ENCODE data around the gene TTC39C.
"Not testable (repeated sequence)": the region's sequence is repeated elsewhere in the genome, so short reads cannot be mapped to it uniquely, and the experiment has no call there.

The TTC39C gene

DNA sequence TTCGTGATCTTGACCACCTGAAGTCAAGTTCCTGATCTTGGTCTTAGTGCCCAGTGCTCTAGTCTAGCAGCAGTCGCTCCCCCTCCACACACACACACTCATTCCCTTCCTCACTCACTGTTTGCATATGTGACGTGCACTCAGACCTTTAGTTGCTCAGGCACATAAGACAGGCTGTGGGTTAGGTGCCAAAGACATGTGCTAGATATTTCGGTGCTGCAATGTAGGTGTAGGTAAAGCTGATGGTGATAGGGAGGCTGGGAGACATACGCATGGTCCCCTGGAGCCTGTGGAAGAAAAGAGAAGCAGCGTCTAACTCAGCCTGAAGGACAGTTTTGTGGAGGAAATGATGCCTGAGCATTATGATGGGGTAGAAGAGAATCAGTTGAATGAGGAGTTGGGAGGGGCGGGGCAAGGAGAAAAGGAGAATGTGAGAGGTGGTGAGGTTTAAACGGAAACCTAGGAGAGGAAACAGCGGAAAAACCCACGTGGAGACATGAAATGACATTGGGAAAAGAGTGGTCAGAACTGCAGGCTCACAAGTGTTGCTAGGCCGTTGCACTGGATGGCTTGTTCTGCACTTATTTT is 3.8 kb downstream of the TTC39C start:
- no peak for DNase-seq

GRCh38 chr18:24019641-24020331 is 5.2 kb downstream of the TTC39C start:
- DNase-seq = peak; percentile 9 to 47

DNA sequence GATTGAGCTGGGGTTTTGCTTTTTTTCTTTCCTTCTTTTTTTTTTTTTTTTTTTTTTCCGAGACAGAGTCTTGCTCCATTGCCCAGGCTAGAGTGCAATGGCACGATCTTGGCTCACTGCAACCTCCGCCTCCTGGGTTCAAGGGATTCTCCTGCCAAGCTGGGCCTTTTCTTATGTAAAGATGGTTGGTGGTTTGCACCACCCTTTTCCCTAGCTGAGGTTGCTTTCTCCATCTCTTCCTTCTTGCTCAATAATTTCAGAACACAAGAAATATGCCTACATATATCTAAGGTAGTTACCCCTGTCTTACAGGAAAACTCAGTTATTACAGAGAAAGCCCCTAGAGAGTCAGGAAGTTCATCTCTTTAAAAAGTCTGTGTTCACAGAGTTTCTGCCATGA is 7.0 kb downstream of the TTC39C start:
- no peak for DNase-seq

GRCh38 chr18:24022161-24022560 is 7.6 kb downstream of the TTC39C start:
- no peak for DNase-seq

DNA sequence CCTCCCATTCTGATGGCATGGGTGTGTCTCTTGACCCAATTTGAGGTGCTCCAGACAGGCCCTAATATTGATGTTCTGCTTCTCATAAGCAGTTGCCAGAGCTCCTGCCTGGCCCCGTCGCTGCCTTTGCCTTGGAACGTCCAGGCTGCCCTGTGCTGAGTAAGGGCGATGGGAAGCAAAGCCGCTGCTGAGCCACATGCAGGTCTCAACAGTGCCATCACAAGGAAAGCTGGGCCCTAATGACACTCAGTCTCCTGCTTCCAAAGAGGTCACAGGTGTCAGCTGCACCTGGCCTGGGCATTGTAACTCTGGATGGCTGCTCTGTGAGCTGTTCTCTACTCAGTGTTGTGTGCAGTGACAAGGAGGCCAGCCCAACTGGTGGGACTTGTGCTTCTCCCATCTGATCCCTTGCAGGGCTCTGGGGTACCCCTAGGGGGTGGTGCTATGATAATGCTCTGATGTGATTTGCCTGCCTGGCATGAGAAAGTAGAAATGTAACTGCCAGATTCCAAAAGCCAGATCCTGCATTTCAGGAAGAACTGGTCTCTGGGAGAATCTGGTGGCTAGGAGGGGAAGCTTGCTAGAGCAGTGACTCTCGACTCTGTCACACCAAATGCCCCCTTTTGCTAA is 8.7 kb downstream of the TTC39C start:
- DNase-seq = no peak

DNA sequence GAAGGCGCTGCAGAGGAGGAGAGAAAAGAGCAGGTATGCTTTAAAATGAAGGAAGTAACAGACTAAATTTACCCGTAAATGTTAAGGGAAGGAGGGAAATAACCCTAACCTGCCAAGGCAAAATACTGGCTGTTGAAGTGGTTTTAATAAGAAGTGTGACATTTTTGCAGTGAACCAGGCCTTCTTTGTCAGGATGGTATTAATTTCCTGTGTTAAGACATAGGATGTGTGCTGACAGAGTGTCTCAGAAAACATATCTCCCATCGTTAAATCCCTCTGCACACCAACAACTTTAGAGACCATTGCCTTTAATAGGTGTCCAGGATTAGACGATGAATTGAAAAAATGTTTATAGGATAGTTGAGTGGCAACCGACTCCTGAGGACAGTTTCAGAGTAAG is 9.9 kb downstream of the TTC39C start:
- DNase-seq = no peak

DNA sequence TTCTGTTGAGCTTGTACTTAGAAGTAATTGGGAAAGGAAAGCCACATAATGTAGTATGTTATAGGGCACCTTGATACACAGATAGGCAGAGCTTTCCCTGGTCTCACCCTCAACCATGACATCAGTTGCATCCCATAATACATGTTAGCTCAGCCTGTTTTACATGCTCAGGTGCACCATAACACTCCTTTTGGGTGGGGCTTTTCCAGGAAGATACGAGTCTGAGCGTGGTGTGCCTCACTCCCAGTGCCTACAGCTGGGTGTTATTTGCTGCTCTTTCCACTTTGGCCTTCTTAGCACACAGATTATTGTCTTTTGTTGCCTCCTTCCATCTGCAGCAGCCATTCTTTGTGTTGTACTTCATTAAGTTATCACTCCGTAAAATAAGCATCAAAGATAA is 11.9 kb downstream of the TTC39C start:
- DNase-seq = no peak

DNA sequence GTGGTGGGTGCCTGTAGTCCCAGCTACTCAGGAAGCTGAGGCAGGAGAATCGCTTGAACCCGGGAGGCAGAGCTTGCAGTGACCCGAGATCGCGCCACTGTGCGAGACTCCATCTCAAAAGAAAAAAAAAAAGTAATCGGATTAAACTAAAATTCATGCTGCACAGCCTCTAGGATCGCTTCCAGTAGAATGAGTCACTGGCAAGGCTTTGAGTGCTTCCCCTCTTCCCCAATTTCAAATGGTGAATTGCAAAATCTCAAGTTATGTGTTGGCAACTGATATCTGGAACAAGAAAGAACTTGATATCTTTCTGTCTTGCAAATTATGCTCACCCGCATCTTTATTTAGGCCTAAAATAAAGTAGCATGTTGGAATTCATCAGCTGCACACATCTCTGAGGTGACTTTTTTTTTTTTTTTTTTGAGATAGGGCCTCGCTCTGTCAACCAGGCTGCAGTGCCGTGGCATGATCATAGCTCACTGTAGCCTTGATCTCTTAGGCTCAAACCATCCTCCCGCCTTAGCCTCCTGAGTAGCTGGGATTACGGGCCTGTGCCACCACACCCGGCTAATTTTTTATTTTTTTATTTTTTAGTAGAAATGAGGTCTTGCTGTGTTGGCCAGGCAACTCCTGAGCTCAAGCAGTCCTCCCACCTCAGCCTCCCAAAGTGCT is 12.7 kb downstream of the TTC39C start:
- peak; percentile 77 to 91 for DNase-seq

DNA sequence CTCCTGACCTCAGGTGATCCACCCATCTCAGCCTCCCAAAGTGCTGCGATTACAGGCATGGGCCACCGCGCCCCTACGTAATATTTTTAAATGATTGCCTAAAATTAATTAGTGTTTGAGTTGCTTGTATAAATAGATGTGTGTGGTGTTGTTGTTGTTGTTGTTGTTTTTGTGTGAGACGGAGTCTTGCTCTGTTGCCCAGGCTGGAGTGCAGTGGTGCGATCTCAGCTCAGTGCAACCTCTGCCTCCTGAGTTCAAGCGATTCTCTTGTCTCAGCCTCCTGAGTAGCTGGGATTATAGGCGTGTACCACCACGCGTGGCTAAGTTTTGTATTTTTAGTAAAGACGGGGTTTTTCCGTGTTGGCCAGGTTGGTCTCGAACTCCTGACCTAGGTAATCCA is 14.4 kb downstream of the TTC39C start:
- DNase-seq = not testable (repeated sequence)

DNA sequence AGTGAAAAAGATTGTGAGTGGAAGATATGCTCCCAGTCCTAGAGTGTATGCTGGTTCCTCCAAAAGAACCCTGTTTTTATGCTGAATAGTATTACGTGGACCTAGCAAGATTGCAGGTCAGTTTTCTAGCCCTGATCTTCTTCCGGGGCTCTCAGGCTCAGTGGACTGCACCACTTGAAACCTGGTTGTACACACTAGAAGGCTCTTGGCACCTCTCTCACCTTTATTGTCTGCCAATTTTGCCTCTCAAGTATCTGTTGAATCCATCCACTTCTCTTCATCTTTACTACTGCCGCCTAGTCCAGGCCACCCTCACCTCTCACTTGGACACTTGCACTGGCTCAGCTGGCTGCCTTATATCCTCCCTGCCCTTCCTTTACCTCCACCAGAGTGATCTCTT is 16.8 kb downstream of the TTC39C start:
- DNase-seq = no peak

GRCh38 chr18:24031916-24032315 is 17.4 kb downstream of the TTC39C start:
- DNase-seq = no peak

DNA sequence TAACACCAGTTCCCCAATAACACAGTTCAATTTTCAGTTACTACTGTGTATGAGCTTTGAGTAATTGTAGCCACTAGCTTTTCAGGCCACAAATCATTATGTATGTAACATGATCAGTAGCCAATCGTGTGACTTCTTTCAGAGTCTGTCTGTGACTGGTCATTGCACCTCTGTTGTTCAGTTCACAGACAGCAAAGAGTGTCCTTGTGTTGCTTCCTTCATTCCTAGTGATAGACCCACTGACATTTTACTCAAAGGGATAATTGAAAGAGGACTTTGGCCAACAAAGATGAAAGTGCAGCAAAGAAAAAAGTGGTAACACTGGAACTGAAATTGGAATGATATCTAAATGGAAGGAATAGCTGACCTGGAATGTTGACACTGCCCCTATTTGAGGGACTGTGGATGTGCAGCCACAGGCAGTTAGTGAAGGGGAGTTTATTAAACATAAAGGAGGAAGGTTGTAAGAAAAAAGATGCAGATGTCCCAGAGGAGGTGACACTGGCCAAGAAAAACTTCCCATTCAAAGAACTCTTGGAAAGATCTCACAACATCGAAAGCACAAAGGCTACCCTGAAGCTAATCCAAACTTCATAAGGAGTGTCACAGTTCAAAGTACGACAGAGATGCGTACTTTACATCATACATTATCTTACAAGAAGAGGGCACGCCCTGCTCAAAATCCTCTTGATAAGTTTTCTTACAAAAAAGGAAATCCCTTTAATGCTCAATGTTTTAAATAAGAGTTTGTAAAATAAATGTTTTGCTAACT is 19.3 kb downstream of the TTC39C start:
- peak; percentile 14 to 69 for DNase-seq

DNA sequence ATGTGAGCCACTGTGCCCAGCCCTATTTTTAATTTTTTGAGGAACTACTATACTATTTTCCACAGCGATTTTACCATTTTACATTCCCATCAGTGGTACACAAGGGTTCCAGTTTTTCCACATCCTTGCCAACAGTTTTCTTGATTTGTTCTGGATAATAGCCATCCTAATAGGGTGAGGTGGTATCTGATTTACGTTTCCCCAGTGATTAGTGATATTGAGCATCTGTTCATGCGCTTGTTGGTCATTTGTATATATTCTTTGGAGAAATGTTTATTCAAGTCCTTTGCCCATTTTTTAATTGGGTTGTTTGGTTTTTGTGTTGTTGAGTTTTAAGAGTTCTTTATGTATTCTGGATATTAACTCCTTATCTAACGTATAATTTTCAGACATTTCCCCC is 20.8 kb downstream of the TTC39C start:
- DNase-seq = no peak

DNA sequence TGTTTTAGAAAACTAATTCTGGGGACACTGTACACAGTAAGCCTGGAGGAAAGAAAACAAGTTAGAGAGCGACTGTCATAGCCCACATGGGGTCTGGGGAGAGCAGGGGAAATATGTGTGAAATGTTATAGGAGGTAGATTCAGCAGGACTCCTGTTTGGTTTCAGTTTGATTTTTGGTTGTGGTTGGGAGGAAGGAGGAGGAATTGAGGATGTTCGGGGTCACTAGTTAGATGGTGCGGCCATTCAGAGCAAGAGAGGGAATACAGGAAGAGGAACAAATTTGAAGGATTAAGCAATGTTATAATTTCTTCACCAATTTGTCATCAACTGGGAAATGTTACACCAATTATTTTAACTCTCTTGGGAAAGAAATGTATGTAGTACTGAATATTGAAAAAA is 25.1 kb downstream of the TTC39C start:
- DNase-seq = peak; percentile 66 to 97

GRCh38 chr18:24041691-24042090 is 27.1 kb downstream of the TTC39C start:
- peak in 1 of 2 donors; percentile 39 for DNase-seq

GRCh38 chr18:24043403-24043802 is 28.8 kb downstream of the TTC39C start:
- peak; percentile 34 to 35 for DNase-seq

- no peak for DNase-seq
Observed at GRCh38 chr18:24048261-24048660, 33.7 kb downstream of the TTC39C start.

- no peak for DNase-seq
Observed at GRCh38 chr18:24049142-24049541, 34.6 kb downstream of the TTC39C start.

GRCh38 chr18:24051031-24051947 is 36.7 kb downstream of the TTC39C start:
- no peak for DNase-seq

DNA sequence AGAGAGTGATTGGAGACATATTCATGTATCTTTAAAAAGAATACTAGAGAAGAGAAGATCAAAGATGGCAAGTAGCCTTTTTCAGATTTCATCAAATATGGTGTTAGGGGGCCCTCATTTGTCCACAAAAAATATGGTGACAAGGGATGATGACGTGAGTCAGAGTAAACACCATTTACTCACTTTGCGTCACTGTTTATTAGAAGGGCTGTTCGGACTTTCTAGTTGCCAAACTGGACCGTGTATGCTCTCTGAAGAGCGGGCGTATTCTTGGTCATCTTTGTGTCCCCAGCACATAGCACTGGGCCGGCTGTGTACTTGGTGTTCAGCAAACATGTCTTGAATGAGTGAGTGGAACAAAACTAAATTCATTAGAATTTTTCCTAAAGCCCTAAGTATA is 37.5 kb downstream of the TTC39C start:
- no peak for DNase-seq

DNA sequence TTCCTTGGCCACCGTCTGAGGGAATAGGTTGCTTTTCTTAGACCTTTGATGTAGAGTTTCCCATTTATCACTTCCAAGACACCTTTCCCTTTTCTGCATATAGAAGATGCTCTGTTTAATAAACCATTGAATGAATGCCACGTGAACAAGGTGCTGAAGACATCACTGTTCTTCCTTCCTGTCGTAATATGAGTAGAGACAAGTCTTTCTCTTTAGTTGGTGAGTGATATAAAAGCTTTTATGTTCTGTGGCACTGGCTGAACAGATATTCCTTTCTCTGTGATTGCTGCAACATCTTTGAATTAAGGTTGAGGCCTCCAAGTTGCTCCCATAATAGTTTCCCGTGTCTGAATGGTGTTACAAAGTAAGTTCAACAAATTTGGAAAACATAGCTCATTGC is 38.7 kb downstream of the TTC39C start:
- DNase-seq = no peak

DNA sequence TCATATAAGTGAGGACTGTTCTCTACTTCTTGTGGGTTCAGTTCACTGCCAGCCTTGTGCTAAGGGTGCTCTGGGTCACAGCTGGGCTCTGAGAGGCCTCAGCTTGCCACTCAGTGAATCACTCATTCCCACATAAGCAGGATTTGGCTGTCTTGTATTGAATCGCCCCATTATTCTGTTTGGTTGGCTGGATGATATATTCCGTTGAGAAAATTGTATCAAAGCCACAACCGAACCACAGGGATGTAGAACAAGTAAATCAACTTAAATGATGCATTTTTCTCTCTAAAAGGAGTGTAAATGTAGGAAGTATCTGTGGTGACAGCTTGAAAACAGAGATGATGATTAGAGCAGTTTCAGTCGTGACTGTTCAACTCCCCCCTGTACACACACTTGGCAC is 39.6 kb downstream of the TTC39C start:
- no peak for DNase-seq

All from inflammatory macrophage (primary cell).